HG03521 (cell line): Measurements from ENCODE around the gene KDM5C.
"Not testable (repeated sequence)": the region's sequence is repeated elsewhere in the genome, so short reads cannot be mapped to it uniquely, and the experiment has no call there.

Experiments used
- ATAC-seq: cut with Tn5 transposase; IDR thresholded peaks from one replicate; pipeline ENCODE4 v1.9.1; 2021; ENCODE audit warnings: mild to moderate bottlenecking, moderate library complexity; ENCODE audit not compliant: unreplicated experiment

Gene KDM5C

DNA sequence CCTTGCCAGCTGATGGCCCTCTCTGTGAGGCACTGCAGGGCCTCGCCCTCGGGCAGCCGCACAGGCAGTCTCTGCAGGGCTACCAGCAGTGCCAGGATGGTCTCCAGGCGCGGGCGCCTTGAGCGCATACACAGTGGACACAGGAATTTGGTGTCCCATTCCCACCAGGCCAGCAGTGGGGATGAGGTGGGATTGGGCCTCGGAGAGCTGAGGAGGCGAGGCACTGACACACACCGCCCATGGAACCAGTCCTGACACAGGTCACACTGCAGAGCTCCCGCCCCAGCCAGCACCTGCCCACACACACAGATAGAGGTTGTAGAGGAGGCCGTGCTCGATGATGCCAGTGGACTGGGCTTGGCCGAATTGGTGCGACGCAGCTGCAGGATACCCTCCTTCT, 30.7 kb downstream of the KDM5C start:
- no peak for ATAC-seq

DNA sequence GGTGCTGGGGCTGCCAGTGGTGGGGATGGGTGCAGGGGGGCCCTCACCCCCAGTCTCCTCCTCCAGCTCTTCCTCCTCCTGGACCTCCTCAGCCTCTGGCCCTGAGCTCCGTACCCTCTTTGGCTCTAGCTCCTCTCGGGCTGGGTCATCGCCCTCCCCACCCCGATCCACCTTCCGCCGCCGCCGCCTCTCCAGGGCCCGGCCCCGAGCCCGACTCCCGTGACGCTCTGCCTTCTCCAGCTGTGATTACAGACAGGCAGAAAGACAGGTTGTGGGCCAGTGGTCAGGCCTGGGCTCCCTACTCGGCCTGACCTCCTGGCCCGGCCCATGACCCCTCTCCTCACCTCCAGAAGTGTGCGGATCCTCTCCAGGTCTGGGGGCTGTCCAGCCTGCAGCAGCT, 31.9 kb downstream of the KDM5C start:
- ATAC-seq, result no peak

DNA sequence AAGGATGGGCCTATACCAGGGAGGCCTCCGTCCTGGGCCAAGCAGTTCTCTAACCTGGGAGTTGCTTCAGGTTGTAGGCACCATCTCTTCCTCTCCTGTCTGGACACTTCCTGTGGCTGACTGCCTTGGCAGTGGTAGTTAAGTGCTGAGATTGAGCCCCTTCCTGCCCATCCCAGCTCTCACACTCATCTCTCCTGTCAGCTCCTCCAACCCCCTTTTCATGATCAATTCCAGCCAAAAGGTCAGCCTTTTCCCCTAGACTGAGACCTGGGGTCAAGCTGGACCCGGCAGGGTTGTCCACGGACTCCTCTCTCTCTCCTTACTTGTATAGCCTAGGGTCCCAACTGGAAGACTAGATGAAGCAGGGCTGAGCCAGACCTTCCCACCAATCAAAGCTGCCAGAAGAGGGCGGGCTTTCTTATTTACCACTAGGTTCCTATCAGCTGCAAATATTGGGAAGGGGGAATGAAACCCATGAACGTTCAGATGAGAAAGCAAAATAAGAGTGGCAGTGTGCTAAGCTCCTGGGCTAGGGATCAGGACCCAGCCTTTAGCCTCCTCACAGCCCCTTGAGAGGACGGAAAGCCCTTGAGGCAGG, 34.5 kb downstream of the KDM5C start:
- ATAC-seq, result no peak

DNA sequence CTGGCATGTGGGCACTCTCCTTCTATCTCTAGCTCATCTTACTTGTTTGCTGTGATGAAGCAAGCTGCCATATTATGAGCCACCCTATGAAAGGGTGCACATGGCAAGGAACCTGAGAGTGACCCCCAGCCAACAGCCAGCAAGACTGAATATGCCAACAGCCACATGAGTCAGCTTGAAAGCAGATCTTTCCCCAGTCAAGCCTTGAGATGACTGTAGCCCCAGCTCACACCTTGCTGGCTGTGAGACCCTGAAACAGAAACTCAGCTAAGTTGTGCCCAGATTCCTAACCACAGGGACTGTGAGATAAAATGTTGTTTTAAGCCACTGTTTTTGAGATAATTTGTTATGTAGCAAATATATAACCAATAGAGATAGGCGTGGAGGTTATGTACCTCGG, 36.2 kb downstream of the KDM5C start:
- ATAC-seq, result no peak

DNA sequence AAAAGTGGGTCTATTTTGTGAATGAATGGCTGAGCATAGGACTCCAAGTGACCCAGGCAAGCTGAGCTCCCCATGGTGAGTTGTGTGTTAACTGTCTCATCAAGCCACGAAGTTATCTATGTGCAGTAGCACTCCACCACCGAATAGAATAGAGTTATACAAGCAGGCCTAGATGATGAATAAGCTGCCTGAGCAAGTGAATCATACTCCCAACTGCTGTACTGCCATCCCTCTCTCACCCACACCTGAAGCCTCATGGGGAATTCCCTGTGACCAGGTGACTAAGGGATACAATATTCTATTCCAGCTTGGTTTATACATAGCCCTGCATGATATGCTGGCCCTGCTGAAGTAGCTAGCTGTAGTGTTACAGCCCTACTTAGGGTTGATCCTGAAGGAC, 38.7 kb downstream of the KDM5C start:
- no peak for ATAC-seq

DNA sequence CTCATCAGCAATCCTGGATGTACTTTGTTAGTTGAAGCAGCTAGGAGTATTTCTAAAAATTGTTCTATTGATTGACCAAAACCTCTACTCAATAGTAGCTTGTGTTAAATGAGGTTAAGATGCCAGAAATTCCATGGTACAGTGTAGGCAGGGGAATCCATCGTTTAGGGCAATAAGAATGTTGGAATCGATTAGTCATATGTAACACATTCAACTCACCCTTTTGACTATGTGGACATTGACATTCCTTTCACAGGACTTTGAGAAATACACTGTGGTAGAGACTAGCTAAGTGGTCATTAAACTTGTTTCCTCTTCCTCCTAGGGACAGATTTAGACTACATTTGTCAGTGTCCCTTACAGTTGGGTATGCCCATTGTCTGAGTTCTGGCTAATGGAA, 40.2 kb downstream of the KDM5C start:
- no peak for ATAC-seq

DNA sequence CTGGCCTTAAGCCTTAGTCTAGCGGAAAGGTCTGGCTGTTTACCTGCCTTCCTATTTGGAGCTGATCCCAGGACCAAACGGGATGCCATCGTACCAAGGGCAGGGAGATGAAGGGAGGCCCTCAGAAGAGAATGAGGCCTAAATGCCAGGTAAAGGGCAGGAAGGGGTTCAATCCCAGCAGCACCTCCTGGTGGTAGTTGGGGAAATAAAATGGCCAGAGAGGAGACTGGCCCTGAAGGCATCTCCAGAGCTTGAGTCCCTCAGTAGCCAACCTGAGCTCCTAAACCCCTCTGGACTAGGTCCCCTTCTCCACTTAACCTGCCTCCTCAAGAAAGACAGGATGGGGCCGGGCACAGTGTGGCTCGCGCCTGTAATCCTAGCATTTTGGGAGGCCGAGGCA, 53.7 kb downstream of the KDM5C start:
- ATAC-seq, result no peak

DNA sequence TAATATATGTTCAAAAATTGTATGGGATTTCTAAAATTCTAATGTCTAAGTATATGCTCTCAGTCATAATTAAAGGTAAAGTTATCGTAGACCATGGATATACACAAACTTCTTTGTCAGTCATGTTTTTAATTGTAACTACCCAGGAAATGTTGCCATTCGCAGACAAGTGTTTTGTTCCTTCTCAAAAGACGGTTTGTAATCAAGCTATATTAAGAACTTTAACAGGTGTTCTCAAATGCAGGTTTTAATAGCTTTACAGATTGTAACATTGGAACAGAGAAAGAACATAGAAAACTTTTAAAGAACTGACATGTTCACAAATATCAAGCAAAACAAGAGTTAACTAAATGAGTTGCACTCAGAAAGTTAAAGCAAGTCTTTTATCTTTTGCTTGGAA, 58.9 kb downstream of the KDM5C start:
- no peak for ATAC-seq

DNA sequence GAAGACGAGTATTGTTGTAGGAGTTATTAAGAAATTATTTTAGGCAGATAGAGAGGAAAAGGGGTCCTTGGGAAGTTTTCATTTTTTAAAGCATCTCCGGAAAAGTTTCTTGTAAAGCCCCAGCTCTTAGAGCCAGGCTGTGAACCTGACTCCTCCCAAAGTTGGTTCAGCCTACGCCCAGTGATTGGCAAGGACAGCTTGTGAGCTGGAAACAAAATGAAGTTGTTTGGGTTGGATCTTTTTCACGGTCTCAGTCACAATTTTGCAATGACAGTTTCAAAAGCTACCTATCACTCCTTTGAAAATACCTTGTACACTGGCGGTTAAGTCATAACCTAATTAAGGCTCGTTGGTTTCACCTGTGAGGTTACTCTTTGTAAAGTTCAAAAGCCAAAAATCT, 60.4 kb downstream of the KDM5C start:
- ATAC-seq, result not testable (repeated sequence)

DNA sequence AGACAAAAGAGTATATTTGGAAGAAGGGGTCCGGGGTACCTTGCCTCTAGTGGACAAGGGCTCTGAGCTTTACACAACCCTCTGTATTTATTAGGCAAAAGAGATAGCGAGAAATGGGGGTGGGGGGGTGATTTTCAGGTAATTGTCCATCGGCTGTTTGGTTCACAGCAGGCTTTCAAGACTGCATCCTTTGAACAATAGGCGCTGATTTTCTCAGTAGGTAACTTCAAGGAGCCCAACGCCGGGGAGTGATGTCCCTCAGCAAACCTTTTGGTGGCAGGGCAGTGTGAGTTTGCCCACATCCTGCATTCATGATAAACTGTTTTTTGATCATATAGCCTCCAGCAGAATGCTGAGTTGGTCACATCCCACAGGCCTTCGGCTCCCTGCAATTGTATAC, 61.6 kb downstream of the KDM5C start:
- no peak for ATAC-seq

DNA sequence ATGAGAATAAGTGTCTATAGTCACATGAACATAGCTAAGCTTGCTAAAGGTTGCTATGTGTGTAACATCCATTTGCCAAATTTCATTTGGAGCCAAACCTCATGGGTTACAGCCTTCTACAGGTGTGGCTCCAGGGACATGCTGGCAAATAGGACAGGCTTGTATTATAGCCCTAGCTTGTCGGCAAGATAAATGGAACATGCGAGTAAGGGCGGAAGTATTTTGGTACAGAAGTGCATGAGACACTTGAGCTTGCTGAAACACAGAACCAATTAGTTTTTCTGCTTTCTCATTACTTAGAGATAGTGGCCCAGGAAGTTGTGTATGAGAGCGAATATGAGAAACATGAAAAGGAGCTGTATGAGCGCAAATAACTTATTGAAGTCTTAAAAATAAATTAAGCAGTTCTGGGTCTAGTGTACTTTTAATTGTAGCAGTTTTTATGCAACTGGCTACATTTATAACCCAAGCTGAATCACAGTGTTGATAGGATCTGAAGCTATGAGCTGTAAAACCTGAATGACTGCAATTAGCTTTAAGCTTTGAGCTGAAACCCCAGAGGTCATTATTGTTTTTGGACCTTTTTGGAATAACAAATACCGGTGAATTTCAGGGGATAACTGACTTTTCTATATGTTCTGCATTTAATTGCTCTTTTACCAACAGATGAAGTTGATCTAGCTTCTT, 64.6 kb downstream of the KDM5C start:
- ATAC-seq, result no peak

DNA sequence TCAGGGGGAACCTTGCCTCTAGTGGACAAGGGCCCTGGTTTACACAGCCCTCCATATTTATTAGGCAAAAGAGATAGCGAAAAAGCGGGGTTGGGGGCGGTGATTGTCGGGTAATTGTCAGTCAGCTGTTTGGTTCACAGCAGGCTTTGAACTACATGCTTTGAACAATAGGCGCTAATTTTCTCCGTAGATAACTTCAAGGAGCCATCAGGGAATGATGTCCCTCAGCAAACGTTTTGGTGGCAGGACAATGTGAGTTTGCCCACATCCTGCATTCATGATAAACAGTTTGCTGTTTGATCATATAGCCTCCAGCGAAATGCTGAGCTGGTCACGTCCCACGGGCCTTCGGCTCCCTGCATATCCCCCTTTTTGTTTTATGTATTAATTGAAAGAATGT, 65.8 kb downstream of the KDM5C start:
- ATAC-seq, result no peak

DNA sequence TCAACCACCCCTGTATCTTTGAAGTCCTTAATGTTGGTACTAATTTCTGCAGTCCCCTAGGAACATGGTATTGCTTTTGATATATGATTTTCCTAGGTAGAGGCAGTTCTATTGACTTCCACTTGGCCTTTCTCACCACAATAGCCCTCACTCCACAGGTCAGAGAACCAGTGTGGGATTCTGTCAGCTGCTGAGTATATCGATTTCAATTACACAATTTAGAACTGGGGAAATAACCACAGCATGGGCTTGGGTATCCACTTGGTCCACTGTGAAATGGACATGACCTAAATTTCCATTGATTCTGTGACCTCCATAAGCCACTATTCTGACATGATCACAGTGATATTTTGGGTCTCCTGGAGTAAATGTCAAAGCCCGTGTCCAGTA, 68.8 kb downstream of the KDM5C start:
- ATAC-seq, result no peak

DNA sequence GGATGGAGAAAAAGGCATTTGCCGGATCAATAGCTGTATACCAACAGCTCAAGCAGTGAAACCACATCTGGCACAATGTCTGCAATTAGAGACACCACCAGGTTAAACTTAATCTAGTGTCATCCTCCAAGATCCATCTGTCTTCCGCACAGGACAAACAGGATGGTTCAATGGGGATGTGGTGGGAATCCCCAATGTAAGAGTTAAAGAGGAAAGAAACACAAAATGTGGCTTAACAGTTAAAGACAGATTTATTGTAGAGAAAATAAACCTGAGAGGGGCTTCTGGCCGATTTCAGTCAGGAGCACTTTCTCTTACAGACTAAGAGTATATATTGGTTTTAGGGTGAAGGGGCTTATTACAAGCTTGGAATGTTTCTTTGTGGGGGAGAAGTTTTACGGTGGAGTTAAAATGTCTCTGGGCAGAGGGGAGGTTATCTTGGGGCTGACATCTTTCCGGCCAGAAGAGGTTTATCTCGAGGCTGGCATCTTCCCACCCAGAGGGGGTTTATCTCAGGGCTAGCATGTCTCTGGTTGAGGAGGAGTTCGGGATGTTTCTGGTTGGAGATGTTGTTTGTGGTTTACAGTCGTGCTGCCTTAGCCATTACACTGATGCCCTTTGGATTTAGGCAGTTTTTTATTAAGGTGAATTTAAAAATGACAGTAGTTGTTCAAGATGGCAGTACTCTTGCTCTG, 69.3 kb downstream of the KDM5C start:
- ATAC-seq, result no peak

DNA sequence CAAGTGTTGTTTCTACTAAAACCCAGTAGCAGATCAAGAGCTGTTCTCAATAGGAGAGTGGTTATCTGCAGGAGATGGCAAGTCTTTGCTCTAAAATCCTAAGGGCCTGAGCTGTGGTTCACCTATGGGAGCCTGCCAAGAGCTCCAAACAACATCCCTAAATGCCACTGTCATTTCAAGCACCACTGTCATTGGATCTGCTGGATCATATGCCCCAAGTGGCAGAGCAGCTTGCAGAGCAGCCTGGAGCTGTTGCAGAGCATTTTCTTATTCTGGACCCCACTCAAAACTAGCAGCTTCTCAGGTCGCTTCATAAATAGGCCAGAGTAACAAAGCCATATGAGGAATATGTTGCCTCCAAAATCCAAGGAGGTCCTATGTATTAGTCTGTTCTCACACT, 71.4 kb downstream of the KDM5C start:
- no peak for ATAC-seq
